NOMO-1 treated with DMSO at 0.1 percent for 48 hours (cell line): ENCODE measurements around the gene SHF.
A peak's percentile ranks its signal among the peaks of the same experiment; 100 is the strongest.
"Not testable (repeated sequence)": the region's sequence is repeated elsewhere in the genome, so short reads cannot be mapped to it uniquely, and the experiment has no call there.

Experiments
- DNase-seq: peaks from one replicate; lab custom pipeline; 2025; ENCODE audit not compliant: unreplicated experiment; lab: John Stamatoyannopoulos, UW

SHF gene, protein sequence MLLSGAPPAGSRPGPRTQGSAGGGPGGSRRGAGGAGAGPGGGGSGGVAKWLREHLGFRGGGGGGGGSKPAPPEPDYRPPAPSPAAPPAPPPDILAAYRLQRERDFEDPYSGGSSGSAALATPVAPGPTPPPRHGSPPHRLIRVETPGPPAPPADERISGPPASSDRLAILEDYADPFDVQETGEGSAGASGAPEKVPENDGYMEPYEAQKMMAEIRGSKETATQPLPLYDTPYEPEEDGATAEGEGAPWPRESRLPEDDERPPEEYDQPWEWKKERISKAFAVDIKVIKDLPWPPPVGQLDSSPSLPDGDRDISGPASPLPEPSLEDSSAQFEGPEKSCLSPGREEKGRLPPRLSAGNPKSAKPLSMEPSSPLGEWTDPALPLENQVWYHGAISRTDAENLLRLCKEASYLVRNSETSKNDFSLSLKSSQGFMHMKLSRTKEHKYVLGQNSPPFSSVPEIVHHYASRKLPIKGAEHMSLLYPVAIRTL

DNA sequence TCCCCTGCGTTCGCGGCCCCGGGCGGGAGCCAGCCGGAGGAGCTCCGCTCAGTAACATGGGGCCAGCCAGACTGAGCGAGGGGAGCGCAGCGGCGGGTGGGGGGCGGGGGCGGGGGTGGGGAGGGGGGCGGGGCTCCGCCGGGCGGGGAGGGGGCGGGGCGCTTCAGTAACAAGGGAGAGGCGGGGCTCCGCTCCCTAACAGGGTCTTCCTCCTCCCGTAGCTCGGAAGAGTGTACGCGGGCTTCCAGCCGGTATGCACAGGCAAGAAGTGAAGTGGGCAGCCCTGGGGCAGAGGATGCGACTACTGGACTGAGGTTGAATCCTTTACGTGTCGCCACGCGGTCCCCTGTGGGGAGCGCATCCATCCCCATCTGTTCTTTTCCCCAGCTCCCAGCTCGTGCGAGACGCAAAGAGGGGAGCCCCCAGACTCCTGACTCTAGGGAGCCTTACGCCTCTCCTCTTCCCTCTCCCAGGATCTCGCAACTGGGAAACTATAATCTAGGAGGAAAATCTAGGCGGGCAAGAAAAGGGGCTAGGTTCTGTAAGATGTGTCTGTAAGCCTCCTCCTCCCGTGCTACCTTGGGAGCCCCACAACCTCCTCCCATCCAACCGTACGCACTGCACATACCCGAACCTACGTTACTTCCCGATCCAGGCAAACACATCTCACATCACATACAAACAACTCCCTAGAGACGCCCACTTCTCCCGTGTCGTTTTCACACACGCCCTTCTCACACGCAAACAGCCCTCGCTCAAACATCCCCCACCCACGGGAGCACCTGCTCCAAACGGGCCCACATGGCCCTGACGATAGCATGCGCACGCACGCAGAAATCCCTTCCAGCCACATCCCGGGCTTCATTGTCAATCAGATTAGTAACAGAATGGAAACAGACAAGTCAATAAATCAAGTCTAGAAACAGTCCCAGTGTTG, at the start of gene SHF:
TSS of gene SHF (minus strand) at position 73 of the 937 bp plus-strand sequence. CDS start at position 58, 15 bp downstream.
- DNase-seq = peak; percentile 19

GRCh38 chr15:45236806-45237205, 49.0 kb upstream of the SHF start:
- not testable (repeated sequence) for DNase-seq

DNA sequence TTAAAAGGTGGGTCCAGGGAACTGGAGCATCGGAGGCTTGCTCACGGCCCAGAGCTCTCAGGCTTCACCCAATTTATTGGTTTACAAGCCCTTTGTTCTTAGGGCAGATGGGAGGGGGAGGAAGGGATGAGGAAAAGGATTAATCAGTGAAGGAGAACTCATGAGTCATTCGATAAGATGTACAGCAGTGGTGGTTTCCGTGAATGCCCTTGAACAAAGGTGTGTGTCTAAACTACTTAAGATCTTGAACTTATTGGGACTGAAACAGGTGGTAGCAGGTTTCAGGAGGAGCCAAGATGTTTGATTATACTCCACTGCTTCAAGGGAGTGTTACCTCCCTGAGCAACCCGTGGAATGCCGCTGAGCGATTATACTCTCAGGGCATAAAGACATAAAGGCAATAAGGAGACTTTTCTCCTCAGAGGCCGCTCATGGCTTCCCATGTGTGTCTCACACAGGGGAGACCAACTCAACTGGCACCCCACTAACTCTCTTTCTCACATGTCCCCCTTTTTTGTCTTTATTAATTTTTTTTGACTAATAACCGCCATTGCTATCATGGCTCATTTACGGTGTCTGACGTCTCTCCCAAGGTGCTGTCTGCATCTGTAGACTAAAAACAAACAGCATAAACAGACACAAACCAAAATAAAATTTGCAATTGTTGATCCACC, 46.9 kb upstream of the SHF start:
- DNase-seq = no peak

DNA sequence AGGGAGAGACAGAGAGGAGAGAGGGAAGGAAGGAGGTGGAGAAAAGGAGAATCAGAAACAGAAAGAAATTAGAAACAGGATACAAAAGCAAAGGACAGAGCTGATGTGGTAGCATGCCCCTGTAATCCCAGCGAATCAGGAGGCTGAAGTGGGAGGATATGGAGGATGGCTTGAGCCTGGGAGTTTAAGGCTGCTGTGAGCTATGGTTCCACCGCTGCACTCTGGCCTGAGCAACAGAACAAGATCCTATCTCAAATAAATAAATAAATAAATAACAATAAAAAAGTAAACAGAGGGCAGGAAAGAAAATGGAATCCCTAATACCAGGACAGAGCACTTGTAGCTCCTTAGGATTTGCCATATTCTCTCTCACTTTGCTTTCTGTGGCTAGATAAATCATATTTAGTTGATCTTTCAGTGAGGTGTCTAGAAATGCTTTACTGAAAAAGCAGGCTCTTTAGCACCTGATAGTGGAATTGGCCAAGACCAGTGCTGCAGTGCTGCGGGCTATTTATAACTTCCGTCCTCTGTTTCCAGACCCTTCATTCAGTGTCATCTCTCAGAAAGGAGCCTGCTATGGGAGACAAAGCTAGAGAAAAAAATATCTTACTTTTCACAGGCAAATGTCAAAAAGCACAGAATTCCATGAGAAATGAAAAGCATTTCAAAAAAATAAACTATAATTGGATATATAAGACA, 44.2 kb upstream of the SHF start:
- no peak for DNase-seq

DNA sequence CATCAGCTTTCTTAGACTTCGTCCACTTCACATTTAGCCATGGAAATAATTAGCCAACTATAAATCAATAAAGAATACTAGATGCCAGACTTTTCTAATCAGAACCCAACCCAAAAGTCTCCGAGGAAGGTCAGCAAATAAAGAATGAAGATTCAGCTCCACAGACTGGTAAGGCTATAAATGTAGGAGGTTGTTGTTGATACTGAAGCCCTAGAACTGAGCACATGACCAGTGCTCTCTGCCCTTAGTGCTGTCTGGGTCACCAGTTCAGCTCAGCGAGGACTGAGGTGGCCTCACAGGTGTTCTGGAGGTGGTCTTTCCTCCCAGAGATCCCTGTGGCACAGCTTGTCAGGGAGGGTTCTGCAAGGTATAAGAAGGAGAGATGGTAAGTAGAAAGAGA, 43.4 kb upstream of the SHF start:
- no peak for DNase-seq

DNA sequence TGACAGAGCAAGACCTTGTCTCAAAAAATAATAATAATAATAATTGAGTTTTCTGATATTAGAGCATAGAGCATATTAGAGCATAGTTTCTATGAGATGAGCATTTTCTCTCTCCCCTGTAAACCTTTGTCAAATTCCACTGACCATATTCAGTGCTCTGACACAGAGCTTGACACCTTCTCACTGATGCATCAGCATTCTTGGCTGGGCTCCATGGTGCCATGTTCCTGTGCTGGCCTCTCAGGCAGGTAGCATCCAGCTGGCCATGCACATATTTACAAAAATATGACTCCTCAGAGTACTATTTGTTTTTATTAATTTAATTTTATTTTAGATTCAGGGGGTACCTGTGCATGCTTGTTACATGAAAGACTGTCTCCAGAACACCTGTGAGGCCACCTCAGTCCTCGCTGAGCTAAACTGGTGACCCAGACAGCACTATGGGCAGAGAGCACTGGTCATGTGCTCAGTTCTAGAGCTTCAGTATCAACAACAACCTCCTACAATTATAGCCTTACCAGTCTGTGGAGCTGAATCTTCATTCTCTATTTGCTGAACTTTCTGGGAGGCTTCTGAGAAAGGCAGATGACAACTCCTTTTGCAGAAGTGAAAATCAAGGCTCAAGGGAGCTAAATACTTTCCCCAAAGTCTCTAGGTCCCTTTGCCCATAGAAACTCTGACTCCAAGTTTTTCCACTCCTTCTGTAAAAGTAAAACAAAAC, 42.6 kb upstream of the SHF start:
- DNase-seq = no peak

- DNase-seq = no peak
These were observed 41.2 kb upstream of the SHF start for GRCh38 chr15:45228931-45229330.

GRCh38 chr15:45225506-45226273, 37.9 kb upstream of the SHF start:
- DNase-seq = no peak

DNA sequence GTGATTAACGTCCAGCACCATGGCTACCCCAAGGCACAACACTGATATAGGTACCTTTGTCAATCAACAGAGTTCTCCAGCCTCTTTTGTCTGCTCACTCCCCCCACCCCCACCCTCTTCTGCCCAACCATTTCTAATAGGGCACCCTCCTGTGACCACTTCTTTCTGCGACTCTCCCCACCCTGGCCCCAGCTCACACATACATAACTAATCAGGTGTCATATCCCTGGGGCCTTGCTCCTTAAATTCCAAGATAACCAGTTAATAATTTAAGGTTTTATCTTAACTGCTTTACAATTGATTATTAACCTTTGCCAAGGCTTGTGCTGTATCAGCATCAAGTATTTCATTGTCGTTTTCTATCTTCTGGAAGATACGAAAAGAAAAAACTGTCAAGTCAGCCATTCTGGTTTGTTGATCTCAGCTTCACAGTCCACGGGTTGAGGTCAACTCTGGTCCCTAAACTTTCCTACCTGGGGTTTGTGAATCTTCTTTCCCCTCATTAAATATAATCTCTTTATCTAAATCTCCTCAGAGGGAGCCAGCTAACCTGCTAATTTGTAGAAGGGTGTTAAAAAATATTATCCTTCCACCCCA, 37.0 kb upstream of the SHF start:
- no peak for DNase-seq

GRCh38 chr15:45221967-45222366, 34.2 kb upstream of the SHF start:
- DNase-seq = no peak

- no peak for DNase-seq
These were observed 33.4 kb upstream of the SHF start for GRCh38 chr15:45221053-45221599.

GRCh38 chr15:45212493-45212892, 24.7 kb upstream of the SHF start:
- DNase-seq = no peak

DNA sequence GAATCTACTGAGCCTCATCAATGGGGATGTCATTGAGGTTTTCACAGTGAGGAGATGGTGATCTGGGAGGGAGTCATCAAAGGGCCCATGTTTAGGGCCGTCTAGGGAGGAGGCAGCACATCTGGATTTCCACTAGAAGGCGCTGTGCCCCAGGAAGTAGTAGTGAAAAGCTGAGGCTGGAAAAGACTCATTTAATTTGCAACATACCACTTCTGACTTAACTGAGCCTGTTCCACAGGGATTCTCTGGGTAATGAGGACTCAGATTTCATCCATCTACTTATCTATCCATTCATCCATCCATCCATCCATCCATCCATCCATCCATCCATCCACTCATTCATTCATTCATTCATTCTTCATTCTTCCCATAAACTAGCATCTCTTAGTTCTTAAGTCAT, 17.4 kb upstream of the SHF start:
- DNase-seq = peak; percentile 58

DNA sequence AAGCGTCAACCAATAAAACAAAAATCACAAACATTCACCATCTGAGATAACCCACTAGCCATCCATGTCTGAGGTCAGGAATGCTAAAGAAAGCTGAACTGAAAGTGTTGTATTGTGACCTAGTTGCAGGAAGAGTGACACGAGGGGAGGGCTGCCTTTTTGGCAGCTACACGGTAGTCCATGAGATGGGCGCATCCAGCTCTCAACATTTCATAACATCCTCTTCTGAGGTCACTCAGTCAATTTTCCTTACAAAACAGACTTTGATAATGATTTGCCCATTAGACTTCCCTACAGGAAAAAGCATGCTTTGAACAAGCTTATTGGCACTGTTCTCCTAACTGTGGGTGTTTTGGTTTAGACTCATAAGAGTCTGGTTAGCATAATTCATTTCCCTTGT, 15.4 kb upstream of the SHF start:
- no peak for DNase-seq

DNA sequence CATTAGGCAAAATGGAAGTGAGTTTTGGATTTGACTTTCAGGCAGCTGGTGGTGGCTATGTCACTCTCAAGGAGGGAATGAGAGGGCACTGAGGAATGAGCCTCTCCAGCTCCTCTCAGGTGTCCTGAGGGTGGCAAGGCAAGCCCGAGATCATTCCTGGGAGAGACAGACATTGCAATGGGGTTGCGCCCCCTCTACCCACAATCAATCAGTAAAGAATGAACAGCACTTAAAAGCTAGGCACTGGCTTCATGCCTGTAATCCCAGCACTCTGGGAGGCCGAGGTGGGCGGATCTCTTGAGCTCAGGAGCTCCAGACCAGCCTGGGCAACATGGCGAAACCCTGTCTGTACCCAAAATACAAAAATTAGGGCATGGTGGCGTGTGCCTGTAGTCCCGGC, 14.1 kb upstream of the SHF start:
- no peak for DNase-seq

GRCh38 chr15:45201557-45201859, 13.7 kb upstream of the SHF start:
- DNase-seq = no peak

- DNase-seq = peak; percentile 76
These were observed 13.2 kb upstream of the SHF start for GRCh38 chr15:45200799-45201556.
